ENCODE measurements around the gene MALRD1.

DNA sequence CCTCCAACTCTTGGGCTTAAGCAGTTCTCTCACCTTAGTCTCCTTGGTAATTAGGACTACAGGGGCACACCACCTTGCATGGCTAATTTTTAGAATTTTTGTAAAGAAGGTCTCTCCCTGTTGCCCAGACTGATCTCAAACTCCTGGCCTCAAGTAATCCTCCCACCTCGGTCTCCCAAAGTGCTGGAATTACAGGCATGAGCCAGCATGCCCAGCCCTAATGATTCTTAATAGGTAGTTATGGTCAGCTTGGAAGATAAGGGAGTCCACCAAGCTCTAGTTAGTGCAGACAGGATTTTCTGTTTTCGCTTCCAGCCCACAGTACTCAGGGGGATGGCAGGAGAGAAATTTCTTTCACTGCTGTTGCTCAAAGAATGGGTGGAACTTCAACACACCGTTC lies 639.7 kb downstream of the MALRD1 start:
- TF ChIP-seq, protein P1, sequence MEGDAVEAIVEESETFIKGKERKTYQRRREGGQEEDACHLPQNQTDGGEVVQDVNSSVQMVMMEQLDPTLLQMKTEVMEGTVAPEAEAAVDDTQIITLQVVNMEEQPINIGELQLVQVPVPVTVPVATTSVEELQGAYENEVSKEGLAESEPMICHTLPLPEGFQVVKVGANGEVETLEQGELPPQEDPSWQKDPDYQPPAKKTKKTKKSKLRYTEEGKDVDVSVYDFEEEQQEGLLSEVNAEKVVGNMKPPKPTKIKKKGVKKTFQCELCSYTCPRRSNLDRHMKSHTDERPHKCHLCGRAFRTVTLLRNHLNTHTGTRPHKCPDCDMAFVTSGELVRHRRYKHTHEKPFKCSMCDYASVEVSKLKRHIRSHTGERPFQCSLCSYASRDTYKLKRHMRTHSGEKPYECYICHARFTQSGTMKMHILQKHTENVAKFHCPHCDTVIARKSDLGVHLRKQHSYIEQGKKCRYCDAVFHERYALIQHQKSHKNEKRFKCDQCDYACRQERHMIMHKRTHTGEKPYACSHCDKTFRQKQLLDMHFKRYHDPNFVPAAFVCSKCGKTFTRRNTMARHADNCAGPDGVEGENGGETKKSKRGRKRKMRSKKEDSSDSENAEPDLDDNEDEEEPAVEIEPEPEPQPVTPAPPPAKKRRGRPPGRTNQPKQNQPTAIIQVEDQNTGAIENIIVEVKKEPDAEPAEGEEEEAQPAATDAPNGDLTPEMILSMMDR (IDR thresholded peaks at IDR 0.05): no peak
- TF ChIP-seq EZH2 (IDR thresholded peaks at IDR 0.05): no peak

Measured in neural progenitor cell (in vitro differentiated cells).